ENCODE results near the gene PCDH1. TPM values are rescaled to one million over a fixed set of nuclear protein-coding genes. Genes with fewer than 3 reads are reported as not detected.
A peak's percentile ranks its signal among the peaks of the same experiment; 100 is the strongest.

The PCDH1 gene
- polyA plus RNA-seq, 1 donor = 13.6 TPM

DNA sequence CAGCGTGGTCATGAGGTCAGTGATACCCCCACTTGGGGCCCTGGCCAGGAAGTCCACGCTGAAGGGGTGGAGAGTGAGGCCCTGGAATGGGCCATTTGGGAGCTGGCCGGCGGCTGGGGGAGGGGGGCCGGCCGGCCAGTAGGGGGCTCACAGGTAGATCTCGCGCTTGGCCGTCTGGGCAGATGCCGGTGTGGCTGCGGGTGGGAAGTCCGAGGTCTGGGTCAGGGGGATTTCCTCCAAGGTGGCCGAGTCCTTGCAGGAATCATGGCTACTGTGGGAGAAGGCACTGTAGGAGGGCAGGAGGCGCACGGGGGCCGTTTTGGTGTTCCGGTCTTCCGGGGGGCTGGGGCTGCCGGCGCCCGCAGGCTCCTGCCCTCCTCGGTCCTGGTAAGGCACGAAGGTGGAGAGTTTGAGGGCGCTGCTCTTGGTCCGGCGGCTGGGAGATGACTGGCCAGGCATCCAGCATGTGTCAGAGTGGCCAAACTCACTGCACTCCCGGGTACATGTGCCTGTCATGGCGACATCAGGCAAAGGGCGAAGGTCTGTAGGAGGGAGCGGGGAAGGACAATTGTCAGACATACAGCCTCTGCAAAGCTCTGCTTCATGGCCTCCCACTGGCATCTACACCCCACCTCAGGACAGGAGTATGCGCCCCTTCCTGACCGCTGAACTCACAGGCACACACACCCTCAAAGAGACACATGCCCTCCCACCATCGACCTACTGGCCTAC is 24.1 kb downstream of the PCDH1 start:
- DNase-seq (ENCODE audit: low read depth) = no peak

DNA sequence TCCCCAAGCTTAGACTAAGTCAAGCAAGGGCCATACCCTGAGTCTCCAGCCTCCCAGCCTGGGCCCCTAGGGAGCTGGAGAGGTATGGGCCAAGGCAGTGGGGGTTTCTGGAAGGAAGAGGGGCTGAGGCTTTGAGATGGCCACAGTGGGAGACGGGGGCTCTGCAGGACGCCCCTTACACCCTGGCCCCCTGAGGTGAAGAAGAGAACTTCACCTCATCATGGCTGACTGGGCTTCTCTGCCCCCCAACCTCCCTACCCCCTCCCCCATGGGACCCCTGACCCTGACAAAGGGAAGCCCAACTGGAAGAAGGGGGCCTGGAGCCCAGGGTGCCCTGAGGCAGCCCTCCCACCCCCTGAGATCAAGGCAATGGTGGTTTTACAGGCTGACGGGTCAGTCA is 25.8 kb downstream of the PCDH1 start:
- no peak for DNase-seq (ENCODE audit: low read depth)

DNA sequence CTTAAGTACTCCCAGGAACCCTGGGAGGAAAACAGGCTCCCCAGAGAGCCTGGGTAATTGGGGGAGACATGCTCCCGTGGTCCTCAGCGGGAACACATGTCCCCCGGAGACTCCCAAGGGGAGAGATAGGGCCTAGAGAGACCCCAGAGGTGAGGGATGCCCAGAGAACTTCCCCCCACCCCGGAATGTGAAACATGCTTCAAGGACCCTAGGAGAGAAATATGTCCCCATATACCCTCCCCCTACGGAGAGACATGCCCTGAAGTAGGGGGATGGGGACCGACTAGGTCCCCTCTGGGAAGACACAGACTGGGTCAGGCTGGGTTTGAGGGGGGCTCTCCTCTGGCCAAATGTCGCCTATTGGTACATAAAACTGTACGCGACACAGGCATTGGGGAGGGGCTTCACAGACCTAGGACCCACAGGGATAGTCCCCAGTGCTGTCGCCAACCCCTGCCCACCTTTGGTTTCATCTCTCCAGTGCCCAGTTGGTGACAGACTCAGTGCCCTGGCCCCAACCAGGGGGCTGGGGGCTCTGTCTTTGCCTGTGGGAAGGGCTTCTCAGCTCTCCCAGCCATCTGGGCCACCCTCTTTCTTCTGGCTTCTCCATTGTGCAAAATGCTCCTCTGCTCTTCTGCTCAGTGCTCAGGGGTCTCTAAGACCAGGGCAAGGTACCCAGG is 26.9 kb downstream of the PCDH1 start:
- no peak for DNase-seq (ENCODE audit: low read depth)

DNA sequence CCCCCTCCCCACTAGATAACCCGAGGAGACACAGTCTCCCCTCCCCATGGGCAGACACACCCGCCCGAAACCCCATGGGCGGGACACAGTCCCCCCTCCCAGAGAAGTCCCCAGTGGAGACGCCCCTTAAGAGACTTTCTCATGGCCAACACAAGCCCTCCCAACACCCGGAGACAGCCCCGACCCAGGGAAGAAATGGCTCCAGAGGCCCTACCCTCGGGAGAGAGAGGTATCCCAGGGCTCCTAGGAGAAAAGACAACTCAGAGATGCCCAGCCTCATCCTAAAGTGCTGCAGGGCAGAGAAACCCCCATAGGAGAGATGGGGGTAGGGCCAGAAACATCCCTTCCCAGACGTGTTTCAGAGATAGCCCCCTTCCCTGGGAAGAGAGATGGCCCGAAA is 27.4 kb downstream of the PCDH1 start:
- DNase-seq (ENCODE audit: low read depth) = no peak

DNA sequence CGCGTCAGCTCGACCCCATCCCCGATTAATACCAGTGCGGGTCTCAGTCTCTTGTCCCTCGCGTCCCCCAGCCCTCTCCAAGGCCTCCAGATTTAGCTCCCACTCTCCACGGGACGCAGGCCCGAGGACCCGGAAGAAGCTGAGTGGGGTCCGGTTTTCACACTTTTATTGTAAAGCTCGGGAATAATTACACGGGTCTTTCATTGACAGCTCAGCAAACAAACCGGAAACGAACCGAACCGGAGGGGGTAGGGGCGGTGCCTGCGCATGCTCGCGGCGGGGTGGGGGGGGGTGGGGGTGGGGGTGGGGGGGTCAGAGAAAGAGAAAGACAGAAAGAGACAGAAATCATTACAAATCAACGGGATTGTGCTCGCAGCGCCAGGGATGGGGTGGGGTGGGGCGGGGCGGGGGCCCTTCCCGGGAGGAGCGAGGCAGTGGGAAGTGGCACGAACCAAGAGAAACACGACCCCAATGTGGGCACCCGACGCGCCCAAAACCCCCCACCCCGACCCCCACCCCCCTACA is 27.9 kb downstream of the PCDH1 start:
- DNase-seq (ENCODE audit: low read depth) = no peak

DNA sequence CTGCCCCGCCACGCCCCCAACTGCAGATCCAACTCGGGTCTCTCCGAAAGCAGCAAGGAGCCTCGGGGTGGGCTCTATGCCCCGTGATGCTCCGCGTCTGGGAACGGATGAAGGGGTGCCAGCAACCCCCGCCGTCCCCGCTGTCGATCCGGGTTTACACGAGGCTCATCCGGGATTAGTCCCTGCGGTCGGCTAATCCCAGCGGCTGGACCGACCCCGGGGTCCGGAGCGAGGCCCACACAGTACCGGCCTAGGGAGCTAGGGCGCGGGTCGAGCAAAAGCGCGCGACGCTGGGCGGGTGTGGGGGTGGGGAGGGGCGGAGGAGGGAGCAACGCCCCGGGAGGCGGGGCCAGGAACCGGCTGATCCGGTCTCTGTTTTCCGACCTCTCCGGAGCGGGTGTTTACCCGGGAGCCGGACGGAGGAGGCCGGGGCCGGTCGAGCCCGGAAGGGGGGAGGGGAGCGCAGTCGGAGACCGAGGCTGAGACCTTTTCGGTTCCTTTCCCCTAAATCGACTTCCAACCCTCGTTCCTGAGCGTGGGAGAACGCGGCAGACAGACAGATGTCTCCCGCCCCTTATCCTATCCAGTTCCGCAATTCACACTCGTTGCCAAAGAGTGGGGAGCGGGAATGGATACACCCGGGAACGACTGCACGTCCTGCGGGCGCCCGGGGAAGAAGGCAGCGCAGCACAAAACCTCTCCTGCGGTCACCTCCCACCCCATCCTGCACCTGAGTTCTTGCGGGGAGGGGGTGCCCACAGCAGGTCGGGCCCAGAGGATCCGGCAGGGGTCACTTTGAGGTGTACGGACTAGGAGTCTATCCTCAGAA is 28.6 kb downstream of the PCDH1 start:
- DNase-seq (ENCODE audit: low read depth) = peak; percentile 48

DNA sequence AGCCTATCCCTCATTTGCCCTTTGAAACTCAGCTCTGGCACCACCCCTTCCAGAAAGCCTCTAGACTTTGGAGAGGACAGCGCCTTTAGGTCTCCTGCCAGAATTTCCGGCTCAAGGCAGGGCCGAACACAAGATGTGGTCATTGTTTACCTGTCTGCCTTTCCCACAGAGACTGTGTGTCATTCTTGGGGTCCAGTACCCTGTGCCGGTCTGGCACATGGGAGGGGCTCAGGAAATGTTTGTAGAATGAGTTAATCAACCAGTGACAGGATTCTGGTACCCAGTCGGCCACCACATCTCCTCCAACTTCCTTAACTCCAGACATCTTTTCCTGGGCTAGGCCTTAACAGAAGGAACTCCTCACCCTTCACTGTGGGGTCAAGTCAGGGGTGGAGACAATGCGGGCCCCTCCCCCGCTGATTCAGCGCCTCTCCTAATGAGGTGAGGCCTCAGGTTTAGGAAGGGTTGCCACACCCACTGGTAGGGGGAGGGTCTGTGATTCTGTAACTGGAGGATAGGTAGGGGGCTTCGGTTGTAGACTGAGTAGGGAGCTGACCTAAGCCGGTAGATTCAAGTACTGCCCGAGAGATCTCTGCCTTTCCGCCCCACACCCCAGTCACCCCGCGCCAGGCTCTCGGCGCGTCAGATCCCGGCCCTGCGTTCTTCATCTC is 29.3 kb downstream of the PCDH1 start:
- DNase-seq (ENCODE audit: low read depth) = no peak

DNA sequence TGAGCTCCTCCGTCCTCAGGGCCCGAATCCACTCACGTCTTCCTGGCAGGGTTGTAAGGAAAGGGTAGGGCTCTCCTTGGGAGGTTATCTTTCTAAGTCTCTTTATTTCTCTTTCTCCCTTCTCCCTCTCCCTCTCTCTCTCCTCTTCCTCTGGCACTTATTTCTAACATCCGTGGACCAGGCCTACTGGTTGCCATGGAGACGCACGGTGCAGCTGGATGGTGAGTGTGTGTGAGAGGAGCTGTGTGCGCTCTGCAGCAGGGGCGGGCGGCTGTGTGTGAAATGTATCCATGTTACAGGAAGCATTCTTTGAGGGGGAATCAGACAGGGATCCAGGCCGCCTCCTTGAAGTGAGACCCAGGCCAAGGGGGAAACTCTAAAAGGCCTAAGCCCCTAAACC is 32.2 kb downstream of the PCDH1 start:
- DNase-seq (ENCODE audit: low read depth) = no peak

DNA sequence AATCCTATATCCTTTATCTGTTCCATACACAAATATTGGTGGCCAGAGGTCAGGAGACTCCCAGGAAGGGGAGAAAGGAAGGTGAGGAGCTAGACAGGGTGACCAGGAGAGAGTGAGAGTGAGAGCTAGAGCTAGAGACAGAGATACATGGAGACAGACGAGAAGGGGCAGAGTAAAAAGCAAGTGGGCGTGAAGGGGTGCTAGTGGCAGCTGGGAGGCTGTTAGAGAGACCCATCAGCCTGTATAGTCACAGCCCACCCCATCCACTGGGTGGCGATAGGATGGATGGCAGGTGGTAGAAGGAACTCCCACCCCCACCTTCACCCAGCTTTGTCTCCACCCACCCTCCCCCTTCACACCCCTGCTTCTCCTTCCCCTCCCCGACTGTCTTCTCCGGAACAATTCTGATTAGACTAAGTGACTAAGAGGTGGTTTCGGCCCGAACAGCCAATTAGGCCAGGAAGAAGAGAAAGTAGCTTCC is 32.8 kb downstream of the PCDH1 start:
- no peak for DNase-seq (ENCODE audit: low read depth)

DNA sequence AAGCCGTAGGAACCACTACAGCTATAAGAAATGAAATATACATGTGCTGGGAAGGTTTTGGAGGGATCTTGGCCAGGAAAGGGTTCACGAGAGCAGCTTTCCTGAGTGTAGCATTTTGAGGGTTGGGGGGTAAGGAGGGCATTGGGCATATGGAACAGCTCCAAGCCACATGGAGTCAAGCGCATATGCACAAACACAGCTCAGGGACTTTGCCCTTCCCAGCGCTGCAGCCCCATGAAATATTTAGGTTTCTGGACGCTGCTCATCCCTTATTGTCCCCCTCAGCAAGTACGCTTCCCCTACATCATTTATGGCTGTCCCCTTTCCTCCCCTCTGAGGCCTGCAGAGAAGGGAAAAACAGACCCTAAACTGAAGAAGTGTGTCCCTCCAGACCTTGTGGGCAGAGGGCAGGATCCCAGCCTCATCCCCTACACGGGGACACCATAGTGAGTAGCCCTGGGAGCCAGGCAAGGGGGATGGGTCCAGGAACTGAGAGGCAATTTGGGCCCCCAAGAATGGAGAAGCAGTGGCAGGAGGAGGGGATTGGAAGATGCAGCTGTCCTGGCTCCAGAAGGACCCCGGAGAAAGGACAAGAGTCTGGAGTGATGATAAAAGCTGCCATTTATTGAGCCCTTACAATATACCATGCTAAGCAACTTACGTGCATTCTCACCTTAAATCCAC is 33.7 kb downstream of the PCDH1 start:
- DNase-seq (ENCODE audit: low read depth) = no peak

DNA sequence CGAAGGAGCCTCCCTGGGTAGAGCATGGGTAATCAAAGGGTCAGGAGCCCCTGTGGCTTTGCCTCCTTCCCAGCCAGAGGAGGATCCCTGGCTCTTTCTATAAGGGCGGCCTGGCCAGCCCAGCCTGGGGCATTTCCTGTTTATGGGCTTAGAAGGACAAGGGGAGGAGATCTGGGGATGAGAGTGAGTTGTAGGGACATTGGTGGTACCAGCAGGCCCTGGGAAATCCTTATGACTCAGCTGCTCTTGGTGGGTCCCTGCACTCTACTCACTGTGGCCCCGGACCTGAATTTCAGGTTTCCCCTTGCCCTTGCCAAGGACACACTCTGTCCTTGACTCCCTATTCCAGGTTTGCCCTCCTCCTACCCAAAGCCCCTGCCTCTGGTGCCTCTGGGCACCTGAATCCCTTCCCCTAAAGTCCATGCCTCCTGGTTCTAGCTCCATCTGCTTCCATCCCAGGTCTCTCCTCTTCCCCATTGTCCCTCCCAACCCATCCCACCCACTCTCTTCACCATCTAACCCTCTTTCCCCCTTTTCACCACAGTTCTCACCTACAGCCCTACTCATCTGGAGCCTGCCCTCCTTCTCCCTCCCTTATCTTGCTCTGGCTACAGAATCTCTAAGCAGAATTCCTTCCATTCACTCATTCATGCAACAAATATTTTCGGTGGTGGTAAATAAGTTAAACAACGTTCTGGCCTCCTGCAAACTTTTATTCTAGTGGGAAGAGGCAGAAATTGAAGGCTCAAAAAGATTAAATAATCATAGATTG is 34.9 kb downstream of the PCDH1 start:
- no peak for DNase-seq (ENCODE audit: low read depth)

DNA sequence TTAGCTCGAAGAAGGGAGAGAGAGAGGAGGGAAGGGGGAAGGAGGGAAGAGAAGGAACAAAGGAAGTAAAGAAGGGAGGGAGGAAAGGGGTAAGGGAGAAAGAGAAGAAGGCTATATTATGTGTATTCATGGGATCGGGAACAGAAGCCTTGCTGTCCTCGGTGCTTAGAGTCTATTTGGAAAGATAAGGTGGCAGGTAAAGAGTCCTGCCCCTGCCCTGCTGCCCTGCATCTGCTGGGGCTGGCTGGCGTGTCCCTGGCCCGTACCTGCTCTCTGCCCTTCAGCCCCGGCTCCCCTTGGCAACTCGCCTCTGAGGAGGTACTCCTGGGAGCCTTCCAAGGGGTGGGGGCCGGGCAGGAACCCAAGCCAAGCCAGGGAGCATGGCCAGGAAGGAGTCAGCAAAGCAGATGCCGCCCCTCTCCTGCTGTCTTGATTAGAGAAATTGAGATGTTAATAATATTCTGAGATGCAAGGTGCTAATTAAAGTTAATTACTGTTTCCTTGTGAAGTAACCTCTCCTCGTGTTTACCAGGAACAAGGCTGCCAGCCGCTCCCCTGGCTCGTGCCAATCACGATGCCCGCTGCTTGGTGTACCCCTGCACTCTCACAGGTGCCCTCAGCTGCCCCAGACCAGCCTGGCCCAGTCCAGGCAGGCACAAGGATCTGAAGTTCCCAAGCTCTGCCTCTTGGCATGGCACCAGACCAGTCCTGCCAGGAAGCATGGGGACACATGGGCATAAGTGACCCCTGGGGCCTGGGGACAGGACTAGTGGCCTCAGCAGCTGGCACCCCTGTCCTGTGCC is 36.6 kb downstream of the PCDH1 start:
- no peak for DNase-seq (ENCODE audit: low read depth)

DNA sequence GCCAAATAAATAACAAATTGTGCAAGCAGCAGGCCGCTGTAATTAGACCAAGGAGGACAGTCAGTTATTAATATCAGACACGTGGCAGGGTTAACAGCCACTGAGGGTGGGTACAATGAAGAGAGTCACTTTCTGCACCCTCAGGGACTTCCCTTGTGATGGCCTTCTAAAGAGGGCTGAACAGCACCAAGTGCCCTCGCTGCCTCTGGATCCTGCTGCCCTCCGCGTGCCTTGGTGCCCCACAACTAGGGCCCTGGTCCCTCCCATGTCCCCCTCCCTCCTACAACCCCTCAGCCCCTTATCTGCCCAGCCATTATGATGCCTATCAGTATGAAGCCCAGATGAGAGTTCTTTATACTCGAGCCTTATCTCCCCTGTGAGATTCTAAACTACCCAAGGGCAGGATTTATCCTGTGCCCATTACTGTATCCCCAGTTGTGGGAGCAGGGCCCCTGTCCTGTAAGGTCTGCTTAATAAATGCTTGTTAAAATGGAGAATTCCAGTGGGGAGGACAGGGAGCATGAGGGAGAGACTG is 37.3 kb downstream of the PCDH1 start:
- DNase-seq (ENCODE audit: low read depth) = no peak

DNA sequence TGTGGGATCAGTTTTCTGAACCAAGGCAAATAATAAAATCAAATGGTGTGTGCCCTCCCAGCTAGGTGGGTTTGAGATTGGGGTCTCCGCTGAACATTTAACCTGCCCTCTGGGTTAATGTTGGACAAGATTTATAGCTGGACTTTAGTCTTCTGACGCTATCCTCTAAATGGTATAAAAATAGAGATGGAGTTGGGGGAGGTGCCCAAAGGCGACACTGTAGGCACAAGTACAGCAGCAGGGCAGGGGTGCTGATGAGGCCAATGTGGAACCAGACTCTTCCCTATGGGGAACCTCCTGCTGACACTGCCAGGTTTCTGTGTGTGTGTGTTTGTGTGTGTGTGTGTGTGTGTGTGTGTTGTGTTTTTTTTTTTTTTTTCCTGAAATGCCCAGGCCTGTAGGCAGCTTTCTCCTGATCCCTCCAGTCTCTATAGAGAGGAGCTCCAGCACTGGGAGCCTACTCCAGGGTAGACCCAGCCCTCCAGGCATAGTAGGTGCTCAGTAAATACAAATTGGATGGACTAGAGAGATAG is 37.9 kb downstream of the PCDH1 start:
- DNase-seq (ENCODE audit: low read depth) = no peak

DNA sequence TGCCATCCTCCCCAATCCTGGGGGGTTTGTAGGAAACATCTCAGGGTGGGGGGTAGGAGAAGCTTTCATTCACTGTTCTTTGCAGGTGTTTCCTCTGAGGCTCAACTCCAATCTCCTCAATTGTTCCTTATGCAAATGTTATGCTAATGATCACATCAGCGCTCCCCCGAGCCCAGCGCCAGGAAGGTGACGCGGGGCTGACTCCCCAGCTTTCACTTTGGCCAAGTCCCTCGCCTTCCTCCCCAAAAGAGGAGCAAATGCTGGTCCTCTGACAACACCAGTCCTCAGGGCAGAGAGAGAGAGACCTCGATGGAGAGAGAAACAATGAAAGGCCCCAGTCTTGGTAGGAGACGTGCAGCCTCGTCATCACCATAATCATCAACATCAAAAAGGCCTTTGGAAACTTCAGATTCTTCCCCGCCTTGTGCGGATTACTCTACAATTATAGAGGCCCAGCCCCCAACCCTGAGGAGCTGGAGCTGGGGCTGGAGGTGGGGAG is 39.1 kb downstream of the PCDH1 start:
- DNase-seq (ENCODE audit: low read depth) = no peak

DNA sequence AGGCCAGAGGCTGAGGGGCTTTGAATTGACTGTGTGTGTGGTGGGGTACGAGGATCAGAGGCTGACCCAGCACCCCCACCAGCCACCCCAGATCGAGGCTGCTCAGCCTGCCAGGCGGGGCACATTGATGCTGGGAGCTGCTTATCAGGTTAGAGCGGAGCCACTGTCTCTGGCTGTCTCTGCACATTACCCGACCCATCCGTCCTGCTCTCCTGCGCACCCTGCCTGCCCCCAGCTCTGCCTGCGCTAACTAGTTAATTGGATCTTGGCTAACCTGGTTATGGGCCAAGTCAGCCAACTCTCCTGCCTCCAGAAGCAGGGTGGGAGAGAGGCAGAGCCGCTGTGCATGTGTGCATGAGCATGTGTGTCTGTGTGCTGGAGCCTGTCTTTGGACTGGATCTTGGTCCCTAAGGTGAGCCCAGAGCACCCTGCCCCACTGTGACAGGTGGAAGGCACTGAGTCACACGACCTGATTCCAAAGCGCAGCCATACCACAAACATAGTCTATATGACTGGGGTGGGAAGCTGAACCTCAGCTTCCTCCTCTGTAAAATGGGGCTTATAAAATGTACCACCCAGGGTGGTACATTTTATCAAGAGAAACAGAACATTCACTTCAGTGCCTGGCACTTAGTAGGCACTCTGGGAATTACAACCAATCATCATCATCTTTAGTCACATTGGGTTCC is 39.7 kb downstream of the PCDH1 start:
- no peak for DNase-seq (ENCODE audit: low read depth)

DNA sequence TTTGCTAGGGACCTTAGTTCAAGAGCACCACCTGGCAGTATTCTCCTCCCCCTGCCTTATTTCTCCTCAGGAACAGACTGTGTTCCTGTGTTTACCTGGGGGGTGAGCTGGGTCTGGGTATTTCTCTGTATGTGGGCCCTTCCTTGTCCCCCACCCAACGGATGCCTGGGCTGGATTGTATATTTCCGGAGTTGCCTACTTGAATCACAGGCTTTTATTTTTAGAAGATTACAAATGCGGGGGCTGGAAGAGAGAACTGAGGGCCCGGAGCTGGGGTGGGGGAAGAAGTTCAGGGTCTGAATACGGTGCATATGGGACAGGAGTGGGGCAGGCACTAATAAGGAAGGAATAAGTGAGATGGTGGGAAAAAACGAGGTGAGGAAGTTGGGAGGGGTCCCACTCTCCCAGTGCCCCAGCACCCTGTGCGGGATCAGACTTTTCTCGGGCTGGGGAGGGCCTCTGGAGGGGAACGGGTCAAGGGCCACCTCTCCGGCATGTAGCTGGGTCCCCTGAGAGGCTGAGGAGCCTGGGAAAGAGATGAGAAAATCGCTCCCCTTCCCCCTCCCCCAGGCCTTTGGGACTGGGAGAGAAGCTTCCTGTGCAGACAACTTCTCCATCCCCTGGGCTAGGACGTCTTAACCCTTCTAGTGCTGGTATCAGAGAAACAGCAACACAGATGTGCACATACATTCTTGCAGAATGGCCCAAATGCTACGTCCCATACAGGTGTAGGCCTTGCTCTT is 42.1 kb downstream of the PCDH1 start:
- no peak for DNase-seq (ENCODE audit: low read depth)
